ENCODE results near the gene VWF. TPM values are rescaled to one million over a fixed set of nuclear protein-coding genes. Genes with fewer than 3 reads are reported as not detected.

Gene VWF
- total and polyA plus RNA-seq, 2 experiments from 2014 or later: 0.42 to 0.56 TPM

GRCh38 chr12:6083601-6084000 lies 40.9 kb downstream of the VWF start (continued):
- TF ChIP-seq, protein P1, sequence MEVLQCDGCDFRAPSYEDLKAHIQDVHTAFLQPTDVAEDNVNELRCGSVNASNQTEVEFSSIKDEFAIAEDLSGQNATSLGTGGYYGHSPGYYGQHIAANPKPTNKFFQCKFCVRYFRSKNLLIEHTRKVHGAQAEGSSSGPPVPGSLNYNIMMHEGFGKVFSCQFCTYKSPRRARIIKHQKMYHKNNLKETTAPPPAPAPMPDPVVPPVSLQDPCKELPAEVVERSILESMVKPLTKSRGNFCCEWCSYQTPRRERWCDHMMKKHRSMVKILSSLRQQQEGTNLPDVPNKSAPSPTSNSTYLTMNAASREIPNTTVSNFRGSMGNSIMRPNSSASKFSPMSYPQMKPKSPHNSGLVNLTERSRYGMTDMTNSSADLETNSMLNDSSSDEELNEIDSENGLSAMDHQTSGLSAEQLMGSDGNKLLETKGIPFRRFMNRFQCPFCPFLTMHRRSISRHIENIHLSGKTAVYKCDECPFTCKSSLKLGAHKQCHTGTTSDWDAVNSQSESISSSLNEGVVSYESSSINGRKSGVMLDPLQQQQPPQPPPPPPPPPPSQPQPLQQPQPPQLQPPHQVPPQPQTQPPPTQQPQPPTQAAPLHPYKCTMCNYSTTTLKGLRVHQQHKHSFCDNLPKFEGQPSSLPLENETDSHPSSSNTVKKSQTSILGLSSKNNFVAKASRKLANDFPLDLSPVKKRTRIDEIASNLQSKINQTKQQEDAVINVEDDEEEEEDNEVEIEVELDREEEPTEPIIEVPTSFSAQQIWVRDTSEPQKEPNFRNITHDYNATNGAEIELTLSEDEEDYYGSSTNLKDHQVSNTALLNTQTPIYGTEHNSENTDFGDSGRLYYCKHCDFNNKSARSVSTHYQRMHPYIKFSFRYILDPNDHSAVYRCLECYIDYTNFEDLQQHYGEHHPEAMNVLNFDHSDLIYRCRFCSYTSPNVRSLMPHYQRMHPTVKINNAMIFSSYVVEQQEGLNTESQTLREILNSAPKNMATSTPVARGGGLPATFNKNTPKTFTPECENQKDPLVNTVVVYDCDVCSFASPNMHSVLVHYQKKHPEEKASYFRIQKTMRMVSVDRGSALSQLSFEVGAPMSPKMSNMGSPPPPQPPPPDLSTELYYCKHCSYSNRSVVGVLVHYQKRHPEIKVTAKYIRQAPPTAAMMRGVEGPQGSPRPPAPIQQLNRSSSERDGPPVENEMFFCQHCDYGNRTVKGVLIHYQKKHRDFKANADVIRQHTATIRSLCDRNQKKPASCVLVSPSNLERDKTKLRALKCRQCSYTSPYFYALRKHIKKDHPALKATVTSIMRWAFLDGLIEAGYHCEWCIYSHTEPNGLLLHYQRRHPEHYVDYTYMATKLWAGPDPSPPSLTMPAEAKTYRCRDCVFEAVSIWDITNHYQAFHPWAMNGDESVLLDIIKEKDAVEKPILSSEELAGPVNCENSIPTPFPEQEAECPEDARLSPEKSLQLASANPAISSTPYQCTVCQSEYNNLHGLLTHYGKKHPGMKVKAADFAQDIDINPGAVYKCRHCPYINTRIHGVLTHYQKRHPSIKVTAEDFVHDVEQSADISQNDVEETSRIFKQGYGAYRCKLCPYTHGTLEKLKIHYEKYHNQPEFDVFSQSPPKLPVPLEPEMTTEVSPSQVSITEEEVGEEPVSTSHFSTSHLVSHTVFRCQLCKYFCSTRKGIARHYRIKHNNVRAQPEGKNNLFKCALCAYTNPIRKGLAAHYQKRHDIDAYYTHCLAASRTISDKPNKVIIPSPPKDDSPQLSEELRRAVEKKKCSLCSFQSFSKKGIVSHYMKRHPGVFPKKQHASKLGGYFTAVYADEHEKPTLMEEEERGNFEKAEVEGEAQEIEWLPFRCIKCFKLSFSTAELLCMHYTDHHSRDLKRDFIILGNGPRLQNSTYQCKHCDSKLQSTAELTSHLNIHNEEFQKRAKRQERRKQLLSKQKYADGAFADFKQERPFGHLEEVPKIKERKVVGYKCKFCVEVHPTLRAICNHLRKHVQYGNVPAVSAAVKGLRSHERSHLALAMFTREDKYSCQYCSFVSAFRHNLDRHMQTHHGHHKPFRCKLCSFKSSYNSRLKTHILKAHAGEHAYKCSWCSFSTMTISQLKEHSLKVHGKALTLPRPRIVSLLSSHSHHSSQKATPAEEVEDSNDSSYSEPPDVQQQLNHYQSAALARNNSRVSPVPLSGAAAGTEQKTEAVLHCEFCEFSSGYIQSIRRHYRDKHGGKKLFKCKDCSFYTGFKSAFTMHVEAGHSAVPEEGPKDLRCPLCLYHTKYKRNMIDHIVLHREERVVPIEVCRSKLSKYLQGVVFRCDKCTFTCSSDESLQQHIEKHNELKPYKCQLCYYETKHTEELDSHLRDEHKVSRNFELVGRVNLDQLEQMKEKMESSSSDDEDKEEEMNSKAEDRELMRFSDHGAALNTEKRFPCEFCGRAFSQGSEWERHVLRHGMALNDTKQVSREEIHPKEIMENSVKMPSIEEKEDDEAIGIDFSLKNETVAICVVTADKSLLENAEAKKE (CRISPR knock-in tag; IDR thresholded peaks at IDR 0.05): no peak
- no peak for TF ChIP-seq CREB1 (CRISPR knock-in tag; IDR thresholded peaks at IDR 0.05; ENCODE audit: low read depth)
- no peak for TF ChIP-seq ZNF331 (CRISPR knock-in tag; IDR thresholded peaks at IDR 0.05; ENCODE audit: low read depth)
- TF ChIP-seq, protein P2, sequence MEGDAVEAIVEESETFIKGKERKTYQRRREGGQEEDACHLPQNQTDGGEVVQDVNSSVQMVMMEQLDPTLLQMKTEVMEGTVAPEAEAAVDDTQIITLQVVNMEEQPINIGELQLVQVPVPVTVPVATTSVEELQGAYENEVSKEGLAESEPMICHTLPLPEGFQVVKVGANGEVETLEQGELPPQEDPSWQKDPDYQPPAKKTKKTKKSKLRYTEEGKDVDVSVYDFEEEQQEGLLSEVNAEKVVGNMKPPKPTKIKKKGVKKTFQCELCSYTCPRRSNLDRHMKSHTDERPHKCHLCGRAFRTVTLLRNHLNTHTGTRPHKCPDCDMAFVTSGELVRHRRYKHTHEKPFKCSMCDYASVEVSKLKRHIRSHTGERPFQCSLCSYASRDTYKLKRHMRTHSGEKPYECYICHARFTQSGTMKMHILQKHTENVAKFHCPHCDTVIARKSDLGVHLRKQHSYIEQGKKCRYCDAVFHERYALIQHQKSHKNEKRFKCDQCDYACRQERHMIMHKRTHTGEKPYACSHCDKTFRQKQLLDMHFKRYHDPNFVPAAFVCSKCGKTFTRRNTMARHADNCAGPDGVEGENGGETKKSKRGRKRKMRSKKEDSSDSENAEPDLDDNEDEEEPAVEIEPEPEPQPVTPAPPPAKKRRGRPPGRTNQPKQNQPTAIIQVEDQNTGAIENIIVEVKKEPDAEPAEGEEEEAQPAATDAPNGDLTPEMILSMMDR (conservative IDR thresholded peaks at IDR 0.05; ENCODE audit: low read depth in 2 of 2): no peak
- no peak for TF ChIP-seq POLR2AphosphoS5 (IDR thresholded peaks at IDR 0.05; ENCODE audit: low read depth)
- no peak for TF ChIP-seq EZH2 (IDR thresholded peaks at IDR 0.05; ENCODE audit: low read depth, unreplicated experiment)
- TF ChIP-seq REST (IDR thresholded peaks at IDR 0.05; ENCODE audit: unreplicated experiment): no peak
- no peak for TF ChIP-seq JUNB (IDR thresholded peaks at IDR 0.05; ENCODE audit: unreplicated experiment)
- no peak for TF ChIP-seq NANOG (IDR thresholded peaks at IDR 0.05; ENCODE audit: borderline replicate concordance)
- TF ChIP-seq ZNF114 (CRISPR knock-in tag; IDR thresholded peaks at IDR 0.05): no peak
